Parathyroid adenoma (tissue), 2 donors: ENCODE measurements around the gene OR1L8.

Source experiments
- H2AFZ ChIP-seq: fragments of 300-600 bp; sonication (generic); one replicate; pipeline ENCODE4 v1.7.0; 2017; ENCODE audit warnings: antibody characterized with exemption, mild to moderate bottlenecking
- H3K27ac ChIP-seq: fragments of 300-600 bp; sonication (generic); one replicate; pipeline ENCODE4 v1.7.0; 2017
- H3K27me3 ChIP-seq: fragments of 300-600 bp; sonication (generic); one replicate; pipeline ENCODE4 v1.7.0; 2017; ENCODE audit warnings: low read length; ENCODE audit not compliant: control insufficient read depth, insufficient read depth
- H3K36me3 ChIP-seq: fragments of 300-600 bp; sonication (generic); one replicate; pipeline ENCODE4 v1.7.0; 2017; ENCODE audit warnings: low read length; ENCODE audit not compliant: control insufficient read depth, insufficient read depth
- H3K4me1 ChIP-seq: fragments of 300-600 bp; sonication (generic); one replicate; pipeline ENCODE4 v1.7.0; 2017; ENCODE audit warnings: control low read depth
- H3K4me2 ChIP-seq: fragments of 300-600 bp; sonication (generic); one replicate; pipeline ENCODE4 v1.7.0; 2017; ENCODE audit warnings: low read length
- H3K4me3 ChIP-seq: fragments of 300-600 bp; sonication (generic); one replicate; pipeline ENCODE4 v1.7.0; 2017; ENCODE audit warnings: low read depth, low read length
- H3K79me2 ChIP-seq: fragments of 300-600 bp; sonication (generic); one replicate; pipeline ENCODE4 v1.7.0; 2017; ENCODE audit warnings: control low read depth
- H3K9ac ChIP-seq: fragments of 300-600 bp; sonication (generic); one replicate; pipeline ENCODE4 v1.7.0; 2017; ENCODE audit warnings: mild to moderate bottlenecking
- H3K9me3 ChIP-seq: fragments of 300-600 bp; sonication (generic); one replicate; pipeline ENCODE4 v1.7.0; 2017; ENCODE audit warnings: low read length; ENCODE audit not compliant: control insufficient read depth
- CTCF ChIP-seq: fragments of 300-600 bp; sonication (generic); IDR thresholded peaks from one replicate; pipeline ENCODE4 v1.7.0; 2017; ENCODE audit warnings: antibody characterized with exemption, mild to moderate bottlenecking
- donor health status: primary hyperparathyroidism.

OR1L8 gene

GRCh38 chr9:122562134-122562760 lies 20.9 kb downstream of the OR1L8 start:
- H3K27me3 ChIP-seq = no peaks in the 10 kb centered on the region
- H2AFZ ChIP-seq = no peak overlapping the region
- no peaks in the 10 kb centered on the region for H3K36me3 ChIP-seq
- H3K27ac ChIP-seq = no peak overlapping the region
- no peak for TF ChIP-seq CTCF
- no peaks in the 10 kb centered on the region for H3K9me3 ChIP-seq
- H3K4me1 ChIP-seq = no peaks in the 10 kb centered on the region
- no peak overlapping the region for H3K4me2 ChIP-seq
- no peak overlapping the region for H3K4me3 ChIP-seq
- no peak overlapping the region for H3K9ac ChIP-seq
- no peaks in the 10 kb centered on the region for H3K79me2 ChIP-seq

GRCh38 chr9:122561446-122561845 lies 21.7 kb downstream of the OR1L8 start:
- Histone ChIP-seq H3K4me2 (no peak overlapping the region), H3K79me2 (no peaks in the 10 kb centered on the region), H3K27me3 (no peaks in the 10 kb centered on the region), H3K9ac (no peak overlapping the region), H3K4me3 (no peak overlapping the region), H3K27ac (no peak overlapping the region), H2AFZ (no peak overlapping the region), H3K4me1 (no peaks in the 10 kb centered on the region), H3K9me3 (no peaks in the 10 kb centered on the region), H3K36me3 (no peaks in the 10 kb centered on the region)
- TF ChIP-seq CTCF = no peak

DNA sequence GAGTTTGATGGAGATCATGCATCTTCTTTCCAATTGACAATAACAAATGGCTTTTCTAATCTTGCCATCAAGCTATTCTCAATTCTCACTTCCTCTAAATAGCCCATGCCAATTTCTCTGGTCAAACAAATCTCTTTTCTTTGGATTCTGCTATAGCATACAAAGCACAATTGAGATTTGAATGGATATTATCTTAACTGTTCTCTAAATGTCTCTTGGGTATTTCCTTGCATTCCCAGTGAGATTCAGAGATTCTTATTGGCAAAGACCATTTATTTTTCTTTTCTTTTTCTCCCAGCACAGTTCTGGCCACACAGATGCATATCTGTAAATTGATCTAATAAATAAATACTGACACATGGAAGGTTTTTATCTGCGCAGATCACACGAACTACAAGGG lies 30.4 kb downstream of the OR1L8 start, which contains the start of gene OR1N2:
TSS of gene OR1N2 (plus strand) at position 301 of the 400 bp plus-strand sequence. CDS start 100 bp downstream, outside the sequence.
- Histone ChIP-seq H3K4me3 (no peak within 1 kb of the TSS), H3K9ac (no peak within 1 kb of the TSS), H2AFZ (no peak within 1 kb of the TSS), H3K79me2 (no peaks in the 10 kb centered on the region), H3K27me3 (no peaks in the 10 kb centered on the region), H3K9me3 (no peaks in the 10 kb centered on the region), H3K27ac (no peak within 1 kb of the TSS), H3K36me3 (no peaks in the 10 kb centered on the region), H3K4me2 (no peak within 1 kb of the TSS), H3K4me1 (no peaks in the 10 kb centered on the region)
- TF ChIP-seq CTCF = no peak

- Histone ChIP-seq H3K79me2 (no peaks in the 10 kb centered on the region), H3K4me2 (no peak overlapping the region), H3K4me1 (no peaks in the 10 kb centered on the region), H3K9ac (no peak overlapping the region), H2AFZ (no peak overlapping the region), H3K9me3 (no peaks in the 10 kb centered on the region), H3K36me3 (no peaks in the 10 kb centered on the region), H3K4me3 (no peak overlapping the region), H3K27ac (no peak overlapping the region), H3K27me3 (no peaks in the 10 kb centered on the region)
- TF ChIP-seq CTCF = no peak
Measured at GRCh38 chr9:122551371-122551770, 31.8 kb downstream of the OR1L8 start.

DNA sequence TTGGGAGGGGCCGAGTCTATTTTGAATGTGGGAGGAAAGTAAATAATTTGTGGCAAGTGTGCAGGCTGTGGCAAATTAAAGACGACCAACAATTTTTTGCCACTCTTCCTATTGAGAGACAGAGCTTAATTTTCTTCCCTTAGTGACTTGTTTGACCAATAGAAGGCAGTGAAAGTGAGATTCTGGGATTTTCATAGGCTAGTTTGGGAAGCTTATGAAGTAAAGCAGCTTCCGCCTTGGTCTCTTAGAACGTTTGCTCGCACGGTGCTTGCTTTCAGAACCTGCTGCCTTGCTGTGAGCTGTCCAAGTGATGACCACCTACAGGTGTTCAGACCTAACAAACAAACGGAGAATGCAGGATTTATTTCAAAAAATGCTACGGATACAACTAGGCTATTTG lies 37.0 kb downstream of the OR1L8 start:
- no peaks in the 10 kb centered on the region for H3K9me3 ChIP-seq
- no peak overlapping the region for H3K4me2 ChIP-seq
- no peak overlapping the region for H3K4me3 ChIP-seq
- H3K36me3 ChIP-seq = no peaks in the 10 kb centered on the region
- H3K27me3 ChIP-seq = no peaks in the 10 kb centered on the region
- no peaks in the 10 kb centered on the region for H3K79me2 ChIP-seq
- H3K27ac ChIP-seq = no peak overlapping the region
- no peak for TF ChIP-seq CTCF
- H2AFZ ChIP-seq = no peak overlapping the region
- H3K9ac ChIP-seq = no peak overlapping the region
- no peaks in the 10 kb centered on the region for H3K4me1 ChIP-seq
